Prostate gland (tissue), 2 donors: ENCODE data around the gene SLIT3. TPM values are rescaled to one million over a fixed set of nuclear protein-coding genes. Genes with fewer than 3 reads are reported as not detected.

ENCODE experiments used
- DNase-seq: peaks from one replicate; pipeline ENCODE4 v3.0.0-alpha.2; 2019; ENCODE audit warnings: low spot score
- H3K27ac ChIP-seq, 2 donors: fragments of 200-600 bp; sonication (generic); 2 replicates each; pipeline ENCODE4 v1.5.1; 2017 to 2019
- H3K27me3 ChIP-seq: fragments of 200-600 bp; sonication (generic); replicated peaks from 2 replicates; pipeline ENCODE4 v1.5.1; 2019; ENCODE audit not compliant: insufficient read depth
- H3K36me3 ChIP-seq, 2 donors: fragments of 200-600 bp; sonication (generic); 1 replicate in 1 of 2; 2 replicates in 1 of 2; pipeline versions ENCODE4 v1.5.1 to v1.8.1; 2017 to 2019
- H3K4me1 ChIP-seq: fragments of 200-600 bp; sonication (generic); replicated peaks from 2 replicates; pipeline ENCODE4 v1.5.1; 2019
- H3K4me3 ChIP-seq, 2 donors: fragments of 200-600 bp; sonication (generic); 2 replicates each; pipeline ENCODE4 v1.5.1; 2017 to 2019
- H3K9me3 ChIP-seq: fragments of 200-600 bp; sonication (generic); 2 replicates; pipeline ENCODE4 v1.5.1; 2017
- POLR2A ChIP-seq: fragments of 450-650 bp; IDR thresholded peaks from one replicate; pipeline ENCODE4 v1.6.1; 2016; ENCODE audit warnings: antibody characterized with exemption, mild to moderate bottlenecking
- POLR2AphosphoS5 ChIP-seq: sonication (generic); formaldehyde crosslinking; IDR thresholded peaks from one replicate; pipeline ENCODE4 v1.6.1; 2017; ENCODE audit warnings: antibody characterized with exemption
- WGBS: methylation state at CpG from one replicate; pipeline ENCODE4 v1.1.5; 2018; 5-methylcytosine and 5-hydroxymethylcytosine counted together
- intact Hi-C: fragments of 100-400 bp; cut with DNase I; formaldehyde crosslinking; loops from one replicate; pipeline ENCODE4 v1.14.2; 2022
- total RNA-seq, 2 donors: library from RNA; depleted of rRNA; stranded (reverse); fragments of >200 nt; gene quantifications; one replicate each; pipeline ENCODE4 v1.1.0, GENCODE V29; 2016
- TF ChIP-seq, protein P1 (sequence below), 4 experiments: fragments of 200-600 bp in 2 of 4; fragments of 450-650 bp in 2 of 4; sonication (generic) in 2 of 4; IDR thresholded peaks; 1 replicate in 3 of 4; 2 replicates in 1 of 4; pipeline ENCODE4 v1.5.1; 2016 to 2019; ENCODE audit warnings: antibody characterized with exemption in 4 of 4, mild to moderate bottlenecking in 2 of 4, moderate library complexity in 2 of 4

Gene SLIT3
- total RNA-seq, 2 donors from 2014 or later, result 8.3 TPM

DNA sequence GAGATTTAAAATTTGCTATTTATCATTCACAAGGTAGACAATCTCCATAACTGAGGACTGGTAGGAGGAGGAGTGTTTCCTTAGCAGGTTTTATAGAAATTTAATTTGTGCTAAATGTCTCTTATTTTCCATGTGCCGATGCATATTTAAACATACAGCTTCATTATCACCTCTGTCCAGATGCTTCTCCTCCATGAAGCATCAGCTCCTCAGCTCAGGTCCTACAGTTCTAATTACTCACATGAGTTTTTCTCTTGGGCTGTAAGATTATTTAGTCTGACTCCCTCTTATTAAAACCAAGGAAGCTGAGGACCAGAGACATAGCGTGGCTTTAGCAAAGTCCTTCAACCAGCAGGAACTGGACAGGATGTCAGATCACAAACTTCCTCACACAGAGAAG, 421.6 kb downstream of the SLIT3 start:
- Histone ChIP-seq H3K4me3 (no peak overlapping the region), H3K27me3 (no peaks in the 10 kb centered on the region), H3K27ac (no peak overlapping the region), H3K9me3 (no peaks in the 10 kb centered on the region), H3K36me3 (no peaks in the 10 kb centered on the region), H3K4me1 (no peaks in the 10 kb centered on the region)
- intact Hi-C loops, result no loop called here
- TF ChIP-seq POLR2A, result no peak
- TF ChIP-seq POLR2AphosphoS5, result no peak
- TF ChIP-seq, protein P1, sequence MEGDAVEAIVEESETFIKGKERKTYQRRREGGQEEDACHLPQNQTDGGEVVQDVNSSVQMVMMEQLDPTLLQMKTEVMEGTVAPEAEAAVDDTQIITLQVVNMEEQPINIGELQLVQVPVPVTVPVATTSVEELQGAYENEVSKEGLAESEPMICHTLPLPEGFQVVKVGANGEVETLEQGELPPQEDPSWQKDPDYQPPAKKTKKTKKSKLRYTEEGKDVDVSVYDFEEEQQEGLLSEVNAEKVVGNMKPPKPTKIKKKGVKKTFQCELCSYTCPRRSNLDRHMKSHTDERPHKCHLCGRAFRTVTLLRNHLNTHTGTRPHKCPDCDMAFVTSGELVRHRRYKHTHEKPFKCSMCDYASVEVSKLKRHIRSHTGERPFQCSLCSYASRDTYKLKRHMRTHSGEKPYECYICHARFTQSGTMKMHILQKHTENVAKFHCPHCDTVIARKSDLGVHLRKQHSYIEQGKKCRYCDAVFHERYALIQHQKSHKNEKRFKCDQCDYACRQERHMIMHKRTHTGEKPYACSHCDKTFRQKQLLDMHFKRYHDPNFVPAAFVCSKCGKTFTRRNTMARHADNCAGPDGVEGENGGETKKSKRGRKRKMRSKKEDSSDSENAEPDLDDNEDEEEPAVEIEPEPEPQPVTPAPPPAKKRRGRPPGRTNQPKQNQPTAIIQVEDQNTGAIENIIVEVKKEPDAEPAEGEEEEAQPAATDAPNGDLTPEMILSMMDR (IDR thresholded peaks at IDR 0.05), result no peak
- no peak for DNase-seq
- 92% methylated on average over 2 of the region's 2 CpGs for WGBS

DNA sequence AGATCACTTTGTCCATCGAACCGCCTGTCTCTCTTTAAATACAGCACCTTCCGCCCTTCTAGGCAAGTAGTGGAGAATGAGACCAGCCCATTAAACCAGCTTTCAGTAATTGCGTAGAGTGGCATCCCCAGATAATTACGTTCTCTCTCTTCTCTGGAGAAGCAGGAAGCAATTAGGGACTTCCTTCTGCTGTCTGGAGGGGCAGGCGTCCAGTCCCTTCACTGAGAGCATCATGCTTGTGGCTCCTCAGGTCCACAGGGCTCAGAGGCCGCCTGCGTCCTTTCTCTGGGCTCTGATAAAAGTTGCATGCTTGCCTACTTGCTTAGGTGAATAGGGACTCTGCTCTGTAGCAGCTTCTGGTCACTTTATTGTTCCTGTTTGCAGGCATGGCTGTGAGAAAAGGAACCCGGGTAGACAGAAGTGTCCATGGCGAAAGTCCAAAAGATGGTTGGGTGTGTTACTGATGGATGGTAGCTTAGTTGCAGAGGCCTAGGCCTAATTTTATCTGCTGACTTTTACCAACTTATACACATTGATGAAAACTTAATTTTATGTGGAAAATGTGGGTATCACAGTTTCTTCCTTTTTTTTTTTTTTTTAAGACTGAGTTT, 422.7 kb downstream of the SLIT3 start:
- no peaks in the 10 kb centered on the region for H3K9me3 ChIP-seq
- DNase-seq, result no peak
- WGBS, result 73% methylated on average over 10 of the region's 10 CpGs
- H3K27me3 ChIP-seq, result no peaks in the 10 kb centered on the region
- intact Hi-C loops, result no loop called here
- no peaks in the 10 kb centered on the region for H3K36me3 ChIP-seq
- TF ChIP-seq POLR2A, result no peak
- no peak for TF ChIP-seq POLR2AphosphoS5
- TF ChIP-seq, protein P1 (IDR thresholded peaks at IDR 0.05), result no peak
- H3K4me1 ChIP-seq, result no peaks in the 10 kb centered on the region
- no peak overlapping the region for H3K27ac ChIP-seq
- H3K4me3 ChIP-seq, result no peak overlapping the region

DNA sequence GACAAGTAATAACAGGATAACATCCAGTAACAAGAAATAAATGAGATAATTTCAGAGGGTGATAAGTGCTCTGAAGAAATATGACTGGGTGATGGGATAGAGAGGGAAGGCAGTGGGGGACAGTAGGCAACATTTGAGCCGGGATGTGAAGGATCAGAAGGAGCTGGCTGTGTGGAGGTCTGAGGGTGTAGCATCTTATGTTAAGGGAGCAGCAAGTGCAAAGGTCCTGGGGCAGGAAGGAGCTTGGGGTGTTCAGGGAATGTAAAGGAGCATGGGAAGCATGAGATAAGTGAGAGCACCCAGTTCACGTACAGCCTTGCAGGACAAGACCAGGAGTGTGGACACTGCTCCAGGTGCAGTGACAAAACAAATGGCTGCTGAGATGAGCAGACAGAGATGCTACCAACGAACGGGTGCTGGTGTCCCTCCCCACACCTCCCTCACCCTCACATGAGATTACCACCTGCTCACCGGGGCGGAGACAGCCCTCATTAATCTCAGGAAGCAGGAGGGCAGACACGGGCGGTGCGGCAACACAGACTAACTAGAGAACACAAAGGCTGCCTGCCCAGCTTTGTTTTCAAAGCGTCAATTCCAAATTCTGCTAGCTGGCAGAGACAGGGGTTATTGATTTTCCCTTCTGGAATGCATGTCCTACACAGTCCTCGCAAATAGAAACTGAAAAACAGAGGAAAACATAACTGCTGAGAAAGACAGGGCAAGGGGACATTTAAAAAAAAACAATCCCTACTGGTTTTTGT, 423.6 kb downstream of the SLIT3 start:
- intact Hi-C loops, result no loop called here
- 38% methylated on average over 11 of the region's 11 CpGs for WGBS
- DNase-seq, result no peak
- Histone ChIP-seq H3K9me3 (no peaks in the 10 kb centered on the region), H3K27ac (no peak overlapping the region), H3K27me3 (peaks cover 2% of the 10 kb centered on the region), H3K4me3 (no peak overlapping the region), H3K36me3 (no peaks in the 10 kb centered on the region), H3K4me1 (no peaks in the 10 kb centered on the region)
- TF ChIP-seq POLR2A, result no peak
- no peak for TF ChIP-seq POLR2AphosphoS5
- TF ChIP-seq, protein P1 (IDR thresholded peaks at IDR 0.05), result no peak

DNA sequence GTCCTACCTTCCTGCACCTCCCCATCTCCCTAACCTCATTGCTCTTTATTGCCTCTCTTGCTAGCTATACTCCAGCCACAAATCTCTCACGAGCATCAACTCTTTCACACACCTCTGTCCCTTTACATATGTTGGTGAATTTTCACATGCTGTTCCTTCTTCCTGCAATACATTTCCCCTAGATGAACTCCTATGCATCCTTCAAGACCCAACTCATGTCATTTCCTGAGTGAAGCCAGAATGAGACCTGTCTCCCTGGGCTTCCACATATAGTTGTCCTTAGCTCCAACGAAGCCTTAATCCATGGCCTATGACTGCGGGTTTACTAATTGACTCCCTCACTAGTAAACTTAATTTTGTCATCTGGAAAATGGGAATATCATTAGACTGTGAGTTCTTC, 424.5 kb downstream of the SLIT3 start:
- TF ChIP-seq POLR2AphosphoS5, result no peak
- TF ChIP-seq, protein P1 (IDR thresholded peaks at IDR 0.05), result no peak
- no peak for TF ChIP-seq POLR2A
- Histone ChIP-seq H3K27ac (no peak overlapping the region), H3K36me3 (no peaks in the 10 kb centered on the region), H3K4me3 (no peak overlapping the region), H3K9me3 (no peaks in the 10 kb centered on the region), H3K27me3 (peaks cover 2% of the 10 kb centered on the region), H3K4me1 (no peaks in the 10 kb centered on the region)
- DNase-seq, result no peak
- intact Hi-C loops, result no loop called here
- 93% methylated on average over 3 of the region's 3 CpGs for WGBS

DNA sequence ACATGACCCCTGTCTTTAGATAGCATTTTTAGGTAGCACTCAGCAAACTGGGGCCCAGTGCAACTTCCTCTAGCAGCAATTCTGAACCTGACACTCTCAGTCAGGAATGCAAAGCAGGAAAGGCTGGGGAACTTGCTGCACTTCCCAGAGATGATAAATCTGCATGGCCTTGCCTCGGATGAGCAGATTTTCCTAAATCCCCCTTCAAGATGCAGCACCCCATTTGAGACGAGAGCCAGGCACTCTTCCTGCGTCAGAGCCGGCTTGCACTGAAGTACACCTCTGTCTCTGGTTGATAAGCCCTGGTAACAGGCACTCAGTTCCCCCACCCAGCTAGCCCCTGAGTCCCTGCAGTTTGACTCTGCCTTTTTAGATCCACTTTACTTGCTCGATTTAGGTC, 425.1 kb downstream of the SLIT3 start:
- no peaks in the 10 kb centered on the region for H3K4me1 ChIP-seq
- H3K27me3 ChIP-seq, result peaks cover 2% of the 10 kb centered on the region
- 86% methylated on average over 5 of the region's 5 CpGs for WGBS
- TF ChIP-seq POLR2AphosphoS5, result no peak
- no peak for TF ChIP-seq POLR2A
- TF ChIP-seq, protein P1 (IDR thresholded peaks at IDR 0.05), result no peak
- H3K4me3 ChIP-seq, result no peak overlapping the region
- intact Hi-C loops, result no loop called here
- H3K27ac ChIP-seq, result no peak overlapping the region
- H3K36me3 ChIP-seq, result no peaks in the 10 kb centered on the region
- H3K9me3 ChIP-seq, result no peaks in the 10 kb centered on the region
- DNase-seq, result no peak
